Measurements from ENCODE around the gene NR1I3. TPM values are rescaled to one million over a fixed set of nuclear protein-coding genes. Genes with fewer than 3 reads are reported as not detected.

Gene NR1I3
- total and polyA plus RNA-seq, 4 experiments from 2014 or later = 0.13 TPM; not detected in 3

DNA sequence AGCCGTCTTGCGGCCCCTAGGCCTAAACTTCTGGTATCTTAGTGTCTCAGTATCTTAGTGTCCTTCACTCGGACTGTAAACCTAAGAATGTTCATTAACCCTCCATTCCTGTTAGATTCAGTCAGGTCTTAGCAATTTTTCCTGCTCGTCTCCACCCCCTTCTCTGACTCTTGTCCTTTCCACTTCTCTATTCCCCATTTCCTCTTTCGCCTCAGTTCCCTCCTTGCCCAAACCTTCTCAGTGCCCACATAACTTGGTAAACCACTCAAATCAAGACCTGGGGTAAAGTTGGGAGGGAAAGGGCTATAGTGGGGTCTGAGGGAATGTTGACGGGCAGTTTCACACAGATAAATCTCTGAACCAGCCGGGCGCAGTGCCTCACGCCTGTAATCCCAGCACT lies 23.6 kb downstream of the NR1I3 start:
- ChIA-PET POLR2A (ENCODE audit: partially characterized antibody) (no interaction called here), CTCF (ENCODE audit: partially characterized antibody) (no interaction called here)
- H3K27ac ChIP-seq (ENCODE audit: low read depth, low read length) = no peak overlapping the region
- no peak overlapping the region for H3K4me3 Mint-ChIP-seq
- no peaks in the 10 kb centered on the region for H3K27me3 ChIP-seq (ENCODE audit: insufficient read depth, low read length)
- H3K4me1 ChIP-seq (ENCODE audit: insufficient read depth, low read length) = peaks cover 17% of the 10 kb centered on the region
- H3K27ac Mint-ChIP-seq = peak overlapping the region in 1 of 7 donors; percentile 51
- peaks cover 48% of the 10 kb centered on the region for H3K36me3 ChIP-seq (ENCODE audit: insufficient read depth, low read length)
- no peaks in the 10 kb centered on the region for H3K9me3 Mint-ChIP-seq
- H3K27me3 Mint-ChIP-seq = no peaks in the 10 kb centered on the region
- no peak for DNase-seq
- intact Hi-C loops (cut with micrococcal nuclease) = no loop called here
- no peaks in the 10 kb centered on the region for H3K9me3 ChIP-seq (ENCODE audit: control insufficient read depth in 1 of 2, low read length in 2 of 2)
- H3K36me3 Mint-ChIP-seq = peaks cover 41 to 55% of the 10 kb centered on the region in 2 donors
- H3K4me1 Mint-ChIP-seq = peaks cover 17 to 43% (median 36%) of the 10 kb centered on the region in 4 donors
- no peak overlapping the region for H3K4me3 ChIP-seq (ENCODE audit: low read length in 2 of 2)

DNA sequence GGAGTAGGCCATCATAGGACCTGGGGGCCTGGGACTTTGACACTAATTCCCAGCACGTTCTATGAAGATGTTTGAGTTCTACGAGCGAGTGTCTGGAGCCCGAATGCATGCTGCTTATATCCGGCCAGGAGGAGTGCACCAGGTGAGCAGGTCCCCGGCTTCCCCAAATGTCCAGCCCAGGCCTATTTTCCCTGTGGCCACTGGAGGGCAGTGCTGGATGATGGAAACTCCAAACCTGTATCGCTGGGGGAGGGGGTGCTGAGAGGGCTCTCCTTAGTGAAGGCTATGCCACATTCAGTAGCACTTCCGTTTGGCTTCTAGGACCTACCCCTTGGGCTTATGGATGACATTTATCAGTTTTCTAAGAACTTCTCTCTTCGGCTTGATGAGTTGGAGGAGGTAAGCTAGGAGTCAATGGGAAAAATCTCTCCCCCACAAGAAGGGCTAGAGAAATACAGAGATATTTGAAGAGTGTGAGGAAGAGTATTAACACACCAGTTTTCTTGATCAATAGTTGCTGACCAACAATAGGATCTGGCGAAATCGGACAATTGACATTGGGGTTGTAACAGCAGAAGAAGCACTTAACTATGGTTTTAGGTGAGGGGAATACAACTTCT lies 28.1 kb downstream of the NR1I3 start:
- H3K4me1 Mint-ChIP-seq = peaks cover 20 to 38% (median 27%) of the 10 kb centered on the region in 4 donors
- H3K9me3 Mint-ChIP-seq = no peaks in the 10 kb centered on the region
- H3K27ac ChIP-seq (ENCODE audit: low read depth, low read length) = no peak overlapping the region

DNA sequence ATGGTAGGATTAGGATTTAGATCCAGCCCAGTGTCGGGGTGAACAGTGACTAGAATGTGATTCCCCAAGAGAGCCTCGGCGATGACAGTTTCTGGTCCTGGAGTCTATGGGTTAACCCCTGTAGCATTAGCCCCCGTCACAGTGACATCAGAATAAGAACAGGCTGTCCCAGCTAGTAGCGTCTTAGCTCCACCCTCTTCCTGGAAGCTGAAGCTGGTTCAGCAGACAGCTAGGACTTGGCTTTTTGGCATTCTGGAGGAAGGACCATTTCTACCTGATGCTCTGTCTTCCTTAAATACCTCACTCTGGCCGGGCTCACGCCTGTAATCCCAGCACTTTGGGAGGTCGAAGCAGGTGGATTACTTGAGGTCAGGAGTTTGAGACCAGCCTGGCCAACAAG lies 30.8 kb downstream of the NR1I3 start:
- Mint-ChIP-seq H3K36me3 (peaks cover 48 to 79% of the 10 kb centered on the region in 2 donors), H3K27me3 (no peaks in the 10 kb centered on the region), H3K9me3 (no peaks in the 10 kb centered on the region), H3K4me1 (peaks cover 32 to 59% (median 46%) of the 10 kb centered on the region in 4 donors), H3K27ac (peak overlapping the region in 1 of 7 donors; percentile 42), H3K4me3 (no peak overlapping the region)
- Histone ChIP-seq H3K4me3 (ENCODE audit: low read length in 2 of 2) (no peak overlapping the region), H3K4me1 (ENCODE audit: insufficient read depth, low read length) (peaks cover 47% of the 10 kb centered on the region), H3K27ac (ENCODE audit: low read depth, low read length) (no peak overlapping the region), H3K9me3 (ENCODE audit: control insufficient read depth in 1 of 2, low read length in 2 of 2) (no peaks in the 10 kb centered on the region), H3K27me3 (ENCODE audit: insufficient read depth, low read length) (no peaks in the 10 kb centered on the region), H3K36me3 (ENCODE audit: insufficient read depth, low read length) (peaks cover 54% of the 10 kb centered on the region)
- ChIA-PET CTCF (ENCODE audit: partially characterized antibody) (interaction anchor here (1.1 to 7.3 kb wide), 6 partner anchors 12 to 99 kb away, joined by 4 to 103 read pairs (median 32); partner anchors contain the start of genes APOA2 and TOMM40L), POLR2A (ENCODE audit: partially characterized antibody) (interaction anchor here (0.6 kb wide), 1 partner anchor 24 kb away, joined by 3 read pairs; no protein-coding TSS in a partner anchor)
- no peak for DNase-seq
- intact Hi-C loops (cut with micrococcal nuclease) = no loop called here

More for the DNA sequence above, 28.1 kb downstream of the NR1I3 start:
- Mint-ChIP-seq H3K27ac (peak overlapping the region; percentile 57 to 88 (median 68)), H3K4me3 (no peak overlapping the region), H3K27me3 (no peaks in the 10 kb centered on the region), H3K36me3 (peaks cover 60 to 84% of the 10 kb centered on the region in 2 donors)
- Histone ChIP-seq H3K4me3 (ENCODE audit: low read length in 2 of 2) (no peak overlapping the region), H3K27me3 (ENCODE audit: insufficient read depth, low read length) (no peaks in the 10 kb centered on the region), H3K9me3 (ENCODE audit: control insufficient read depth in 1 of 2, low read length in 2 of 2) (no peaks in the 10 kb centered on the region), H3K4me1 (ENCODE audit: insufficient read depth, low read length) (peaks cover 25% of the 10 kb centered on the region), H3K36me3 (ENCODE audit: insufficient read depth, low read length) (peaks cover 72% of the 10 kb centered on the region)
- intact Hi-C loops (cut with micrococcal nuclease) = loop anchor here (1.0 kb wide), 1 partner anchor 15 kb away; no protein-coding TSS in a partner anchor
- peak; percentile 64 to 74 (median 68) for DNase-seq
- ChIA-PET CTCF (ENCODE audit: partially characterized antibody) (interaction anchor here (0.9 to 6.1 kb wide), 11 partner anchors 8 to 172 kb away, joined by 3 to 93 read pairs (median 9); partner anchors contain the start of genes APOA2, NDUFS2, PPOX and TOMM40L), POLR2A (ENCODE audit: partially characterized antibody) (interaction anchor here (1.0 to 1.6 kb wide), 3 partner anchors 13 to 95 kb away, joined by 3 read pairs; partner anchors contain the start of gene PPOX)

DNA sequence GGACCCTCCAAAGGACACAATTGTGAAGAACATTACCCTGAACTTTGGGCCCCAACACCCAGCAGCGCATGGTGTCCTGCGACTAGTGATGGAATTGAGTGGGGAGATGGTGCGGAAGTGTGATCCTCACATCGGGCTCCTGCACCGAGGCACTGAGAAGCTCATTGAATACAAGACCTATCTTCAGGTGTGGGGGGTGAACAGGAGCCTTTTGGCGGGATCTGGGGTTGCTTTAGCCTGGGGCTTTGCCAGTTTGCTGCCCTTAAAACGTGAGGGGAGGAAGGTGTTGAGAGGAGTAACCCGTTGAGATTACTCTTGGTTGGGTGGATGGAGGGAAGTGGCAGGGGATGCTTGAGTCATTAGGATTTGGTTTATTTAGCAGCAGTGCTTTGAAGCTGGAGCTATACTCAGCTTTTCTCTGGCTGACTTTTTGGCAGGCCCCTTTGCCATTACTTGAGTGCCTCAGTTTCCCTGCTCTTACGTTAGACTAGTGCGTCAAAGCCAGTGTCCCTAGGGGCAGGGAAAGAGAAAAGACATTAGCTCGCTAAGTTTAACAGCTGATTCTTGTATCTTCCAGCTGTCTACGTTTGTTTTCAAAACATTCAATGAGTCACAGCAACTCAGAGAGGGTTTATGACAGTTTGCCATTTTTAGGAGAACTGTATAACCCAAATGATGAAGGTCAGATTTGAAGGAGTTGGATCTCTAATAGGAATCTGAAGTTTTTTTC lies 31.4 kb downstream of the NR1I3 start:
- no peak overlapping the region for H3K4me3 Mint-ChIP-seq
- POLR2A ChIA-PET (ENCODE audit: partially characterized antibody) = interaction anchor here (0.6 to 5.3 kb wide), 3 partner anchors 12 to 30 kb away, joined by 3 to 36 read pairs (median 4); partner anchors contain the start of gene B4GALT3
- no peak for DNase-seq
- Histone ChIP-seq H3K9me3 (ENCODE audit: control insufficient read depth in 1 of 2, low read length in 2 of 2) (no peaks in the 10 kb centered on the region), H3K4me3 (ENCODE audit: low read length in 2 of 2) (no peak overlapping the region), H3K27ac (ENCODE audit: low read depth, low read length) (no peak overlapping the region), H3K27me3 (ENCODE audit: insufficient read depth, low read length) (no peaks in the 10 kb centered on the region), H3K36me3 (ENCODE audit: insufficient read depth, low read length) (peaks cover 48% of the 10 kb centered on the region), H3K4me1 (ENCODE audit: insufficient read depth, low read length) (peaks cover 50% of the 10 kb centered on the region)
- peaks cover 32 to 65% (median 49%) of the 10 kb centered on the region in 4 donors for H3K4me1 Mint-ChIP-seq
- H3K27ac Mint-ChIP-seq = peak overlapping the region in 4 of 7 donors; percentile 25 to 50 (median 39)
- peaks cover 42 to 75% of the 10 kb centered on the region in 2 donors for H3K36me3 Mint-ChIP-seq
- CTCF ChIA-PET (ENCODE audit: partially characterized antibody) = interaction anchor here (1.1 to 7.3 kb wide), 6 partner anchors 13 to 99 kb away, joined by 4 to 103 read pairs (median 32); partner anchors contain the start of genes APOA2, PPOX and TOMM40L
- intact Hi-C loops (cut with micrococcal nuclease) = no loop called here
- no peaks in the 10 kb centered on the region for H3K9me3 Mint-ChIP-seq
- H3K27me3 Mint-ChIP-seq = no peaks in the 10 kb centered on the region

DNA sequence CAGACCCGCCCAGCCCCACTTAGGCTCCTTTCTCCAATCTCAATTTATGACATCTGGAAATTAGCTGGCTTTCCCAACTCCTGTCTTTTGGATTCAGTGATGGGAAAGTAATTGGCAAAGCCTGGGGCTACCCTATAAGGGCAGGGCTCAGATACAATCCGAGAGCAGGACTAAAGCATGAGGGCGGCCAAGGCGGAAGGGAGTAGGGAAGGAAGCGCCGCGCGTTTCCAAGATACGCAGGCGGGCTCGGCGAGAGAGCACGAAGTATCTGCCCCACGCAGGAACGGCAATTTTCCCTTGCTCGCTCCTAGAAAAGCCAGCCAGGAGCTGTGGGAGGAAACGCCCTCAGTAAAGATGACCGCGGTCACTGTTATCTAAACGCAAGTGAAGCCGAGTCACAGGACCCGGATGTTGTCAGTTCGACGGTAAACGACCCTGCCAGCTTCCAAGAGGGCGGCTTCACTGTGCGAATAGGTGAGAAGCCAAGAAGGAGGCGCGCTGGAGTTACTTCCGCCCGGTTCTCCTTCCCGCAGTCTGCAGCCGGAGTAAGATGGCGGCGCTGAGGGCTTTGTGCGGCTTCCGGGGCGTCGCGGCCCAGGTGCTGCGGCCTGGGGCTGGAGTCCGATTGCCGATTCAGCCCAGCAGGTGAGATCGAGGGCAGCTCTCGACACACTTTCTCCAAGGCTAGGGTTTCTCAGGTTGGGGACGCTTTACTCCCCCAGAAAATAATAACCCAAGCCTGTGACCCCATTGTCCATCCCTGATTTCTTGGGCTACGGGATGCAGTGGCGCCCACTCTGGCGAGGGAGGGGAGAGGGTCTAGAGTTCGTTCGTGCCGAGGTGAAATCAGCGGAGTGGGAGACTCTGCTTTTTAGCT lies 35.9 kb downstream of the NR1I3 start, which contains the start of gene NDUFS2:
Gene NDUFS2, plus strand, starts transcription at position 532 of the 877 bp plus-strand sequence. Its CDS starts 19 bp downstream, at position 551.
- H3K36me3 ChIP-seq (ENCODE audit: insufficient read depth, low read length) = peaks cover 19% of the 10 kb centered on the region
- Mint-ChIP-seq H3K27ac (peak within 1 kb of the TSS; percentile 94 to 99 (median 99)), H3K27me3 (peaks cover 0 to 1% of the 10 kb centered on the region in 2 donors), H3K4me3 (peak within 1 kb of the TSS; percentile 95 to 98 (median 96)), H3K9me3 (no peaks in the 10 kb centered on the region), H3K36me3 (peaks cover 19 to 41% of the 10 kb centered on the region in 2 donors), H3K4me1 (peaks cover 32 to 68% (median 56%) of the 10 kb centered on the region in 4 donors)
- POLR2A ChIA-PET (ENCODE audit: partially characterized antibody) = interaction anchor here (0.6 to 5.9 kb wide), 37 partner anchors 10 to 940 kb away, joined by 3 to 134 read pairs (median 5); partner anchors contain the start of genes ARHGAP30, B4GALT3, CFAP126 and DCAF8
- H3K9me3 ChIP-seq (ENCODE audit: control insufficient read depth in 1 of 2, low read length in 2 of 2) = no peaks in the 10 kb centered on the region
- CTCF ChIA-PET (ENCODE audit: partially characterized antibody) = interaction anchor here (0.7 to 7.3 kb wide), 20 partner anchors 9 to 192 kb away, joined by 3 to 103 read pairs (median 4); partner anchors contain the start of genes APOA2, PPOX, SDHC and TOMM40L
- H3K4me1 ChIP-seq (ENCODE audit: insufficient read depth, low read length) = peaks cover 66% of the 10 kb centered on the region
- peak within 1 kb of the TSS; percentile 85 to 98 for H3K4me3 ChIP-seq (ENCODE audit: low read length in 2 of 2)
- peak; percentile 91 to 98 (median 94) for DNase-seq
- intact Hi-C loops (cut with micrococcal nuclease) = loop anchor here (1.0 to 2.0 kb wide), 4 partner anchors 20 to 105 kb away; partner anchors contain the start of gene PPOX
- peak within 1 kb of the TSS; percentile 96 for H3K27ac ChIP-seq (ENCODE audit: low read depth, low read length)
- H3K27me3 ChIP-seq (ENCODE audit: insufficient read depth, low read length) = no peaks in the 10 kb centered on the region
